GM15510 (cell line): Measurements from ENCODE around the gene NUDT16L1.

Source experiments
- POLR2A ChIP-seq: IDR thresholded peaks from 3 replicates; pipeline ENCODE4 v1.6.1; 2011; ENCODE audit warnings: borderline replicate concordance; ENCODE audit not compliant: insufficient read length; ENCODE audit errors: extremely low read depth

The NUDT16L1 gene

GRCh38 chr16:4693296-4693955, at the start of gene NUDT16L1:
Gene NUDT16L1 (plus strand): TSS chr16:4693562. CDS start chr16:4693727, 165 bp downstream.
- peak; percentile 85 for TF ChIP-seq POLR2A

- TF ChIP-seq POLR2A, result no peak
These were observed 46.4 kb upstream of the NUDT16L1 start for GRCh38 chr16:4646773-4647643.

- TF ChIP-seq POLR2A, result no peak
These were observed 45.8 kb upstream of the NUDT16L1 start for GRCh38 chr16:4647644-4647980.

GRCh38 chr16:4648917-4649316, 44.4 kb upstream of the NUDT16L1 start:
- TF ChIP-seq POLR2A, result no peak

- no peak for TF ChIP-seq POLR2A
These were observed 43.5 kb upstream of the NUDT16L1 start for GRCh38 chr16:4649744-4650442.

GRCh38 chr16:4651827-4652226, 41.5 kb upstream of the NUDT16L1 start:
- TF ChIP-seq POLR2A, result no peak

- no peak for TF ChIP-seq POLR2A
These were observed 40.8 kb upstream of the NUDT16L1 start for GRCh38 chr16:4652561-4652960.

GRCh38 chr16:4654011-4654963, 39.1 kb upstream of the NUDT16L1 start:
- TF ChIP-seq POLR2A, result no peak

- TF ChIP-seq POLR2A, result no peak
These were observed 38.3 kb upstream of the NUDT16L1 start for GRCh38 chr16:4654964-4655590.

GRCh38 chr16:4655801-4656200, 37.6 kb upstream of the NUDT16L1 start:
- TF ChIP-seq POLR2A, result no peak

- no peak for TF ChIP-seq POLR2A
These were observed 37.1 kb upstream of the NUDT16L1 start for GRCh38 chr16:4656221-4656620.

GRCh38 chr16:4656695-4657686, 36.4 kb upstream of the NUDT16L1 start:
- TF ChIP-seq POLR2A, result no peak
